SU-DHL-6 (cell line): ENCODE data around the gene RECQL5.
A peak's percentile ranks its signal among the peaks of the same experiment; 100 is the strongest.

Experiments
- H2AFZ ChIP-seq: fragments of 200-600 bp; sonication (generic); 2 replicates; pipeline ENCODE4 v1.6.1; 2014; ENCODE audit warnings: low read depth, mild to moderate bottlenecking, moderate library complexity, mixed read lengths, antibody characterized with exemption, low read length; ENCODE audit not compliant: severe bottlenecking
- H3F3A ChIP-seq: fragments of 200-600 bp; shearing (Covaris generic); 2 replicates; pipeline ENCODE4 v1.6.0; 2016; ENCODE audit warnings: antibody characterized with exemption, mild to moderate bottlenecking; ENCODE audit not compliant: insufficient read depth
- H3K27ac ChIP-seq: fragments of 200-600 bp; sonication (generic); 2 replicates; pipeline ENCODE4 v1.5.1; 2016; ENCODE audit warnings: low read depth, mild to moderate bottlenecking, low read length, moderate library complexity, mixed read lengths
- H3K27me3 ChIP-seq: fragments of 200-600 bp; sonication (generic), shearing (Covaris generic); 2 replicates; pipeline ENCODE4 v1.6.0; 2014; ENCODE audit warnings: mild to moderate bottlenecking, low read length
- H3K36me3 ChIP-seq: fragments of 200-600 bp; sonication (generic); 2 replicates; pipeline ENCODE4 v1.6.1; 2014; ENCODE audit warnings: mild to moderate bottlenecking, low read length, mixed read lengths
- H3K4me2 ChIP-seq: fragments of 300-600, 200-600 bp; shearing (Covaris generic), sonication (generic); 2 replicates; pipeline ENCODE4 v1.6.0; 2014; ENCODE audit warnings: low read length, low read depth, mild to moderate bottlenecking; ENCODE audit not compliant: poor library complexity, severe bottlenecking
- H3K4me3 ChIP-seq: fragments of 200-600 bp; sonication (generic); 2 replicates; pipeline ENCODE4 v1.5.1; 2014; ENCODE audit warnings: antibody characterized with exemption, low read length, mild to moderate bottlenecking, mixed read lengths; ENCODE audit not compliant: insufficient read depth, poor library complexity, severe bottlenecking
- H3K79me2 ChIP-seq: fragments of 200-600 bp; sonication (generic); 2 replicates; pipeline ENCODE4 v1.6.1; 2014; ENCODE audit warnings: mild to moderate bottlenecking, low read length, moderate library complexity; ENCODE audit not compliant: insufficient read depth
- H3K9ac ChIP-seq: fragments of 200-600 bp; sonication (generic); 2 replicates; pipeline ENCODE4 v1.7.0; 2014; ENCODE audit warnings: mild to moderate bottlenecking, low read length
- H3K9me2 ChIP-seq: fragments of 200-600 bp; sonication (generic); replicated peaks from 2 replicates; pipeline ENCODE4 v1.6.1; 2014; ENCODE audit warnings: low read length; ENCODE audit not compliant: insufficient read depth
- H3K9me3 ChIP-seq: fragments of 200-600 bp; sonication (generic); 2 replicates; pipeline ENCODE4 v1.6.1; 2014; ENCODE audit warnings: low read length, mixed read lengths; ENCODE audit not compliant: insufficient read depth
- H4K20me1 ChIP-seq: fragments of 200-600 bp; sonication (generic); 2 replicates; pipeline ENCODE4 v1.6.1; 2014; ENCODE audit warnings: low read depth, mild to moderate bottlenecking, antibody characterized with exemption, low read length, moderate library complexity, mixed read lengths
- EZH2phosphoT487 ChIP-seq: fragments of 200-600 bp; sonication (generic), shearing (Covaris generic); conservative IDR thresholded peaks from 2 replicates; pipeline ENCODE4 v1.6.1; 2018; ENCODE audit warnings: mild to moderate bottlenecking, antibody characterized with exemption, low read length, moderate library complexity, mixed read lengths
- TF ChIP-seq, protein P1 (sequence below): fragments of 200-600 bp; sonication (generic); IDR thresholded peaks from one replicate; pipeline ENCODE4 v1.5.1; 2017; ENCODE audit warnings: antibody characterized with exemption, mild to moderate bottlenecking, low read length, moderate library complexity; ENCODE audit not compliant: insufficient read depth, poor library complexity, severe bottlenecking

Gene RECQL5

DNA sequence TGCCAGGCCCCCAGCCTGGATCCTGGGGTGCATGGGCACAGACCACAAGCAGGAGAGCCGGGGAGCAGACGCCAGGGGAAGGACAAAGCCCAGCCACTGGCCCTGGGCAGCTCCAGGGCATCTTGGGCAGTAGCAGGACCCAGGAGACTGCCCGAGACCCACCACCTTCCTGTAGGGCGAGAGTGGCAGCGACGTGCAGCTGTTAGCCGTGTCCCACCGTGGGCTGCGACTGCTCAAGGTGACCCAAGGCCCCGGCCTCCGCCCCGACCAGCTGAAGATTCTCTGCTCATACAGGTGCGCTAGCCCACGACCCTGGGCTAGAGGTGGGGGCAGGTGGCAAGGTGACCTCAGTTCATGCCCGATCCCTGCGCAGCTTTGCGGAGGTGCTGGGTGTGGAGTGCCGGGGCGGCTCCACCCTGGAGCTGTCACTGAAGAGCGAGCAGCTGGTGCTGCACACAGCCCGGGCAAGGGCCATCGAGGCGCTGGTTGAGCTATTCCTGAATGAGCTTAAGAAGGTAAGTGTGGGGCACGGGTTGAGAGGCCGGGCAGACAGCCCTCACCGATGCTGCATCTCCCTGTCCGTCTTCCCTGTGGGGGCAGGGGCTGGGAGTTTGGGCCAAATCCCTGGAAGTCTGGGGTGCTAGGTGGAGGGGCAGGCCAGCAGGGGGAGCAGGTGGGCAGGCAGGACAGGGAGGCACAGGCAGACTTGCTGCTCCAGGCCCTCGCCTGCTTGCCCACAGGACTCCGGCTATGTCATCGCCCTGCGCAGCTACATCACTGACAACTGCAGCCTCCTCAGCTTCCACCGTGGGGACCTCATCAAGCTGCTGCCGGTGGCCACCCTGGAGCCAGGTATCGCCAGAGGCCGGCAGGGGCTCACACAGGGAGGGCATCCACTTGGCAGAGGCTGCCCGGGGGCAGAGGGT lies 47.2 kb downstream of the RECQL5 start:
- Histone ChIP-seq H3K4me3 (no peak overlapping the region), H3K4me2 (no peak overlapping the region), H4K20me1 (no peaks in the 10 kb centered on the region), H3K79me2 (no peaks in the 10 kb centered on the region), H3K27me3 (no peaks in the 10 kb centered on the region), H2AFZ (no peak overlapping the region), H3K9ac (no peak overlapping the region), H3F3A (no peaks in the 10 kb centered on the region), H3K36me3 (no peaks in the 10 kb centered on the region), H3K27ac (no peak overlapping the region), H3K9me2 (no peaks in the 10 kb centered on the region), H3K9me3 (no peaks in the 10 kb centered on the region)
- TF ChIP-seq EZH2phosphoT487, result no peak
- TF ChIP-seq, protein P1, sequence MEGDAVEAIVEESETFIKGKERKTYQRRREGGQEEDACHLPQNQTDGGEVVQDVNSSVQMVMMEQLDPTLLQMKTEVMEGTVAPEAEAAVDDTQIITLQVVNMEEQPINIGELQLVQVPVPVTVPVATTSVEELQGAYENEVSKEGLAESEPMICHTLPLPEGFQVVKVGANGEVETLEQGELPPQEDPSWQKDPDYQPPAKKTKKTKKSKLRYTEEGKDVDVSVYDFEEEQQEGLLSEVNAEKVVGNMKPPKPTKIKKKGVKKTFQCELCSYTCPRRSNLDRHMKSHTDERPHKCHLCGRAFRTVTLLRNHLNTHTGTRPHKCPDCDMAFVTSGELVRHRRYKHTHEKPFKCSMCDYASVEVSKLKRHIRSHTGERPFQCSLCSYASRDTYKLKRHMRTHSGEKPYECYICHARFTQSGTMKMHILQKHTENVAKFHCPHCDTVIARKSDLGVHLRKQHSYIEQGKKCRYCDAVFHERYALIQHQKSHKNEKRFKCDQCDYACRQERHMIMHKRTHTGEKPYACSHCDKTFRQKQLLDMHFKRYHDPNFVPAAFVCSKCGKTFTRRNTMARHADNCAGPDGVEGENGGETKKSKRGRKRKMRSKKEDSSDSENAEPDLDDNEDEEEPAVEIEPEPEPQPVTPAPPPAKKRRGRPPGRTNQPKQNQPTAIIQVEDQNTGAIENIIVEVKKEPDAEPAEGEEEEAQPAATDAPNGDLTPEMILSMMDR, result peak; percentile 48

DNA sequence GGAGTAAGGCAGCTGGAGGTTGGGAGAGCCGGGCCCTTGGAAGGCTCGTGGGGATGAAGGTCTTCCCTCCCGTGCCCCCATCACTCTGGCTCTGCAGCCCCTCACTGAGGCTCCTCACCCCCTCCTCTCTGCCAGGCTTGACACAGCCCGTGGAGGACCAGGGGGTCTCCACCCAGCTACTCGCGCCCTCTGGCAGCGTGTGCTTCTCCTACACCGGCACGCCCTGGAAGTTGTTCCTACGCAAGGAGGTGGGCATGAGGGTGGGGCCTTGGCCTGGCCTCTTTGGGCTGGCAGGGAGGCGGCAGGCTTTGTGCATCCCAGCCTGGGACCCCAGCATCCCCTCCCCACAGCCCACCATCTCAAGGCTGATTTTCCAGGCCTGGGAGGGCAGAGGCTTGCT lies 49.3 kb downstream of the RECQL5 start:
- no peaks in the 10 kb centered on the region for H3K79me2 ChIP-seq
- no peaks in the 10 kb centered on the region for H3K36me3 ChIP-seq
- H3K9ac ChIP-seq, result no peak overlapping the region
- no peaks in the 10 kb centered on the region for H3K9me2 ChIP-seq
- no peaks in the 10 kb centered on the region for H3F3A ChIP-seq
- H3K9me3 ChIP-seq, result no peaks in the 10 kb centered on the region
- H3K4me2 ChIP-seq, result no peak overlapping the region
- H3K27ac ChIP-seq, result no peak overlapping the region
- TF ChIP-seq, protein P1, result no peak
- TF ChIP-seq EZH2phosphoT487, result no peak
- no peak overlapping the region for H3K4me3 ChIP-seq
- H2AFZ ChIP-seq, result no peak overlapping the region
- H4K20me1 ChIP-seq, result no peaks in the 10 kb centered on the region
- H3K27me3 ChIP-seq, result no peaks in the 10 kb centered on the region

DNA sequence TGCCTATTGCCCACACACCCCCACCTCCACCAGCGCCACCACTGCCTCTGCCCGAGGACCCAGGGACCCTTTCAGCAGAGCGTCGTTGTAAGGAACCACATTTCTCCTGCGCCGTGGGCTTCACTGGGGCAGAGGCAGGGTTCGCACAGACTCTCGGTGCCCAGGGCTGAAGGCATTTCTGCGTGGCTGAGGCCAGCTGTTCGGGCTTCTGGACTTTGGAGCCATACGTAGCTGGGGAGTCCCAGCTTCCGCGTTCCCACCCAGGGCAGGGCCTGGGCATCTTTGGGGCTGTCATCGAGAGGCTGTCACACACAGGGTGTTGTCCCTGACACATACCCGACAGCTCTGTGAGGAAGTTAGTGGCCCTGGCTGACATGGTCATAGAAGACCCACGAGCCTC lies 49.7 kb downstream of the RECQL5 start:
- Histone ChIP-seq H3K9me2 (no peaks in the 10 kb centered on the region), H3K4me2 (no peak overlapping the region), H3K4me3 (no peak overlapping the region), H2AFZ (no peak overlapping the region), H3K9me3 (no peaks in the 10 kb centered on the region), H3K9ac (no peak overlapping the region), H3K36me3 (no peaks in the 10 kb centered on the region), H3K27me3 (no peaks in the 10 kb centered on the region), H4K20me1 (no peaks in the 10 kb centered on the region), H3K79me2 (no peaks in the 10 kb centered on the region), H3F3A (no peaks in the 10 kb centered on the region), H3K27ac (no peak overlapping the region)
- no peak for TF ChIP-seq EZH2phosphoT487
- TF ChIP-seq, protein P1, result no peak
